Osteocyte (in vitro differentiated cells): ENCODE results near the gene PRSS1. TPM values are rescaled to one million over a fixed set of nuclear protein-coding genes. Genes with fewer than 3 reads are reported as not detected.
"Not testable (repeated sequence)": the region's sequence is repeated elsewhere in the genome, so short reads cannot be mapped to it uniquely, and the experiment has no call there.

Source experiments
- DNase-seq: peaks from one replicate; pipeline ENCODE4 v3.0.0; 2021; ENCODE audit warnings: mixed read lengths; ENCODE audit not compliant: unreplicated experiment; ENCODE audit errors: extremely low spot score
- H3K27ac Mint-ChIP-seq: one replicate; pipeline ENCODE4 v1.8.0; 2021; ENCODE audit warnings: mild to moderate bottlenecking, mixed read lengths; ENCODE audit not compliant: unreplicated experiment
- H3K27me3 Mint-ChIP-seq: one replicate; pipeline ENCODE4 v1.8.0; 2021; ENCODE audit warnings: mixed read lengths; ENCODE audit not compliant: unreplicated experiment
- H3K36me3 Mint-ChIP-seq: one replicate; pipeline ENCODE4 v1.8.0; 2021; ENCODE audit warnings: mixed read lengths; ENCODE audit not compliant: unreplicated experiment
- H3K4me1 Mint-ChIP-seq: one replicate; pipeline ENCODE4 v1.8.0; 2021; ENCODE audit warnings: mixed read lengths; ENCODE audit not compliant: unreplicated experiment
- H3K4me3 Mint-ChIP-seq: one replicate; pipeline ENCODE4 v1.8.0; 2021; ENCODE audit warnings: mild to moderate bottlenecking, moderate library complexity, mixed read lengths; ENCODE audit not compliant: unreplicated experiment
- H3K9me3 Mint-ChIP-seq: one replicate; pipeline ENCODE4 v1.8.0; 2021; ENCODE audit warnings: mixed read lengths; ENCODE audit not compliant: unreplicated experiment
- total RNA-seq: library from RNA; stranded (reverse); gene quantifications from 2 replicates; pipeline ENCODE4 v1.2.1, GENCODE V29; 2021
- TF ChIP-seq, protein P1 (sequence below): fragments of 200-600 bp; sonication (generic); IDR thresholded peaks from 2 replicates; pipeline ENCODE4 v1.5.0; 2021; ENCODE audit warnings: antibody characterized with exemption, mild to moderate bottlenecking, moderate library complexity

The PRSS1 gene
- total RNA-seq, 1 donor from 2014 or later, result not detected

DNA sequence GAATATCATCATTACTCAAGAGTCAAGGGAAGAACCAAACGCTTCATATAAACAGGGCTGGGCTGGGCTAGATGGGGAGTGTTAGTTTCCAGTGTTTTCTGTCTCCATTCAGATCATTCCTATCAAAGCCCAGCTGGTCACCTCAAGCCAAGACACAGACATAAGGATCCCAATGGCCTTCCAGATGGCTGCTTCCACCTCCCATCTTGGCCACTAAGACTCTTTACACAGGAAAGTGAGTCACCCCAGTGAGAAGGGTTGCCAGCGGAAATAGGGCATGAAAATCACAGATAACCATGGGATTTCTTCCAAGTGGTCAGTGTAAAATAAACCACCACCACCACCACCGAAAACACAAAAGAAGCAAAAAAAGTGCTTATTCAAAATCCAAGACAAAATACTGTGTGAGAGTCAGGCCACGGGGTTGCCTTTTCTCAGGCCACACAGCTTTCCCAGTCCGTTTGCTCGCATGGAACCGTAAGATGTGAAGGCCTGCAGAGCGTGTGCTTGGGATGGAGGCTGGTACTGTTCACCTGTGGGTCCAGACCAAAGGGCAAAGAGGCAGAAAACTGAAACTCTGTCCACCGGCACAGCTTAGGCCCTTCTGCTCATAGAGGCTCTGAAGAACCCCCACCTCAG lies 27.1 kb downstream of the PRSS1 start:
- peaks cover 6% of the 10 kb centered on the region for H3K27me3 Mint-ChIP-seq
- H3K4me3 Mint-ChIP-seq, result no peak overlapping the region
- no peaks in the 10 kb centered on the region for H3K4me1 Mint-ChIP-seq
- no peak for DNase-seq
- TF ChIP-seq, protein P1, sequence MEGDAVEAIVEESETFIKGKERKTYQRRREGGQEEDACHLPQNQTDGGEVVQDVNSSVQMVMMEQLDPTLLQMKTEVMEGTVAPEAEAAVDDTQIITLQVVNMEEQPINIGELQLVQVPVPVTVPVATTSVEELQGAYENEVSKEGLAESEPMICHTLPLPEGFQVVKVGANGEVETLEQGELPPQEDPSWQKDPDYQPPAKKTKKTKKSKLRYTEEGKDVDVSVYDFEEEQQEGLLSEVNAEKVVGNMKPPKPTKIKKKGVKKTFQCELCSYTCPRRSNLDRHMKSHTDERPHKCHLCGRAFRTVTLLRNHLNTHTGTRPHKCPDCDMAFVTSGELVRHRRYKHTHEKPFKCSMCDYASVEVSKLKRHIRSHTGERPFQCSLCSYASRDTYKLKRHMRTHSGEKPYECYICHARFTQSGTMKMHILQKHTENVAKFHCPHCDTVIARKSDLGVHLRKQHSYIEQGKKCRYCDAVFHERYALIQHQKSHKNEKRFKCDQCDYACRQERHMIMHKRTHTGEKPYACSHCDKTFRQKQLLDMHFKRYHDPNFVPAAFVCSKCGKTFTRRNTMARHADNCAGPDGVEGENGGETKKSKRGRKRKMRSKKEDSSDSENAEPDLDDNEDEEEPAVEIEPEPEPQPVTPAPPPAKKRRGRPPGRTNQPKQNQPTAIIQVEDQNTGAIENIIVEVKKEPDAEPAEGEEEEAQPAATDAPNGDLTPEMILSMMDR, result no peak
- no peak overlapping the region for H3K27ac Mint-ChIP-seq
- no peaks in the 10 kb centered on the region for H3K36me3 Mint-ChIP-seq
- no peaks in the 10 kb centered on the region for H3K9me3 Mint-ChIP-seq

DNA sequence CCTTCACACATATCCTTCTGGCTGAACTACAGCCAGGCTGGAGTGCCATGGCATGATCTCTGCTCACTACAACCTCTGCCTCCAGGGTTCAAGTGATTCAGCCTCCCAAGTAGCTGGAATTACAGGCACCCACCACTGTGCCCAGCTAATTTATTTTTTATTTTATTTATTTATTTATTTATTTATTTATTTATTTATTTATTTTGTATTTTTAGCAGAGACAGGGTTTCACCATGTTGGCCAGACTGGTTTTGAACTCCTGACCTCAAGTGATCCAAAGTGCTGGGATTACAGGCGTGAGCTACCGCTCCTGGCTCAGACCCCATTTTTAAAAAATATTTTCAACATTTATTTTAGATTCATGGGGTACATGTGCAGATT lies 27.6 kb downstream of the PRSS1 start:
- H3K36me3 Mint-ChIP-seq, H3K4me3 Mint-ChIP-seq, H3K27me3 Mint-ChIP-seq, DNase-seq, H3K27ac Mint-ChIP-seq, H3K4me1 Mint-ChIP-seq, H3K9me3 Mint-ChIP-seq: not testable (repeated sequence)

DNA sequence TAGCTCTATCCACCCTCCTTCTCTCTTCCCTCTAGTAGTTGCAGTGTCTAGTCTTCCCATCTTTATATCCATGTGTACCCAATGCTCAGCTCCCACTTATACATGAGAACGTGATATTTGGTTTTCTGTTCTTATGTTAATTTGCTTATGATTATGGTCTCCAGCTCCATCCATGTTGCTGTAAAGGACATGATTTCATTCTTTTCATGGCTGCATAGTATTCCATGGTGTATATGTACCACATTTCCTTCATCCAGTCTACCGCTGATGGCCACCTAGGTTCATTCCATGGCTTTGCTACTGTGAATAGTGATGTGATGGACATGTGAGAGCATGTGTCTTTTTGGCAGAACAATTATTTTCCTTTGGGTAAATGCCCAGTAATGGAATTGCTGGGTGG lies 28.0 kb downstream of the PRSS1 start:
- Mint-ChIP-seq H3K36me3 (no peaks in the 10 kb centered on the region), H3K4me3 (no peak overlapping the region), H3K27ac (no peak overlapping the region), H3K27me3 (peaks cover 6% of the 10 kb centered on the region), H3K4me1 (no peaks in the 10 kb centered on the region), H3K9me3 (no peaks in the 10 kb centered on the region)
- TF ChIP-seq, protein P1, result no peak
- no peak for DNase-seq

DNA sequence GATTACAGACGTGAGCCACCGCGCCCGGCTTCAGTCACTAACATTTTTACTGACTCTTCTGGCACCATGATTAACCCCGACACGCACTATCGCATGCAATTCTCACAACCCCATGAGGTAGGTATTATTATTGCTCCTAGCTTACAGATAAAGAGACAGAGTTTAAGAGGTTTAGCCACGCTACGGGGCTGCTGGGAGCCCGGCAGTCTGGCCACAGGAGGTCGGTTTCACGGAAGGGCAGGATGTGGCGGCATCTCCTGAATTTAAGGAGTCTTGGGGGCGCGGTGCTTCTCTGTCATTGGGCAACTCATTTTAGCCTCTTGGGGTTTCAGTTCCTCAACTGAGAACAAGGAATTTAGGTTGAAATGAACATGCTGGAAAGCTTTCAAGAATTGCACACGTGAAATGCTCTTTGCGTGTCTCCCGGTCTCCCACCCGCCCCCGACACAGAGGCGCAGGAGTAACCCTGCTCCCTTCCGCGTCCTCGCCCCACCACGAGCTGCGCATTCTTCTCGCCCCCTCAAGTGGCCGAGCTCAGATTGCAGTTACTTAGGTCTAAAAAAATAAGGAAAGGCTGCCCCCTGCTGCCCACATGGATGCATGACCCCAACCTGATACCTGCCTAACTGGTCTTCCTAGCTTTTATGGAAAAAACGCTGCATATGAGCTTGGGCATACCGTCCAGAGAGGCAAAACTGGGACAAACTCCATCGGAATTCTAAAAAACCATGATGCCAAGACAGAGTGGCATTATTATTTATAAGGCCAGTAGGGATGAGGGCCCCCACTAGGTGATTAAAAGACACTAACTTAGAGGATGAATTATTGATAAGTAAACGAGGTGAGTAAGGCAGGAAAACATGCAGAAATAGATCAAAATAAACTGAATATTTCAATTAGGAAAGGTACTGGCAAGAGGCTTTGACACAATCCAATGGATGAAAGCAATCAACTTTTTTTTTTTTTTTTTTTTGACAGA lies 33.9 kb downstream of the PRSS1 start:
- DNase-seq, result peak; percentile 92
- TF ChIP-seq, protein P1, result peak; percentile 96
- Mint-ChIP-seq H3K4me1 (peaks cover 5% of the 10 kb centered on the region), H3K9me3 (no peaks in the 10 kb centered on the region), H3K27ac (no peak overlapping the region), H3K27me3 (peaks cover 9% of the 10 kb centered on the region), H3K4me3 (peak overlapping the region; percentile 63), H3K36me3 (no peaks in the 10 kb centered on the region)

DNA sequence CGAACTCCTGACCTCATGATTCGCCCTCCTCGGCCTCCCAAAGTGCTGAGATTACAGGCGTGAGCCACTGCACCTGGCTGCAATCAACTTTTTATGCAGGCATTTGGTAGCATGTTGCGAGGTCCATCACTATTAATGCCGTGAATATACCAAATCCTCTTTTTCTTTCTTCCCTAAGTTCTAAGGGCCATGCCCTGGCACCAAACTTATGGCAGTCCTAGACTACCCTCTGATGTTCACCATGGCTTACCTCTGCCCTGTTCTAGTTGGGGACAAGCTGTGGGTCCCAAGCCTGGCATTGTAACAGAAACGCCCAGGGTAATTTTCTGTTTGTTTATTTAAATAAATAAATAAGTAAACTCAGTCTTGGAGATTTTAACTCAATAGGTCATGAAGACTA lies 34.8 kb downstream of the PRSS1 start:
- Mint-ChIP-seq H3K4me1 (peaks cover 5% of the 10 kb centered on the region), H3K9me3 (no peaks in the 10 kb centered on the region), H3K36me3 (no peaks in the 10 kb centered on the region), H3K27me3 (peaks cover 10% of the 10 kb centered on the region), H3K27ac (no peak overlapping the region), H3K4me3 (no peak overlapping the region)
- TF ChIP-seq, protein P1, result no peak
- DNase-seq, result no peak
